Stomach (tissue), 4 donors: ENCODE measurements around the gene CCDC186.

Experiments
- POLR2A ChIP-seq, 4 donors: fragments of 450-650 bp; IDR thresholded peaks; one replicate each; pipeline ENCODE4 v1.6.1; 2016; ENCODE audit warnings: antibody characterized with exemption in 4 of 4, control low read depth in 2 of 4, mild to moderate bottlenecking in 1 of 4, moderate library complexity in 1 of 4
- POLR2AphosphoS5 ChIP-seq, 3 donors: sonication (generic); formaldehyde crosslinking; IDR thresholded peaks; one replicate each; pipeline ENCODE4 v1.6.1; 2016; ENCODE audit warnings: antibody characterized with exemption in 3 of 3
- TF ChIP-seq, protein P1 (sequence below), 7 experiments: fragments of 450-650 bp in 4 of 7; fragments of 200-600 bp in 3 of 7; sonication (generic) in 3 of 7; IDR thresholded peaks; one replicate each; pipeline ENCODE4 v1.5.1; 2016 to 2019; ENCODE audit warnings: antibody characterized with exemption in 7 of 7, control low read depth in 2 of 7, mild to moderate bottlenecking in 1 of 7

DNA sequence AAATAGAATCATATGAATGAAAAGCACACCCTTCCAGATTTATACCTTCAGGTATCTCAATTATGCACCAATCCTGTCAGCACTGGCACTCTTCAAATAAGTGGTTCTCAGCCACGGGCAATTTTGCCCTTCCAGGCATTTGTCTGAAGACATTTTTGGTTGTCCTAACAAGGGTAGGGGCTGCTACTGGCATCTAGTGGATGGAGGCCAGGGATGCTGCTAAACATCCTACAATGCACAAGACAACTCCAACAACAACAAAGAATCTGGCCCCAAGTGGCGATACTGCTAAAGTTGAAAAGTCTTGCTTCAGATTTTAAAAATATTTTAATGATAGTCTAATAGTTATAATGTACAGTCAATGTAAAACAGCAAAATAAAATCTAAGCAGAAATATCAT, 16.1 kb downstream of the CCDC186 start:
- TF ChIP-seq, protein P1, sequence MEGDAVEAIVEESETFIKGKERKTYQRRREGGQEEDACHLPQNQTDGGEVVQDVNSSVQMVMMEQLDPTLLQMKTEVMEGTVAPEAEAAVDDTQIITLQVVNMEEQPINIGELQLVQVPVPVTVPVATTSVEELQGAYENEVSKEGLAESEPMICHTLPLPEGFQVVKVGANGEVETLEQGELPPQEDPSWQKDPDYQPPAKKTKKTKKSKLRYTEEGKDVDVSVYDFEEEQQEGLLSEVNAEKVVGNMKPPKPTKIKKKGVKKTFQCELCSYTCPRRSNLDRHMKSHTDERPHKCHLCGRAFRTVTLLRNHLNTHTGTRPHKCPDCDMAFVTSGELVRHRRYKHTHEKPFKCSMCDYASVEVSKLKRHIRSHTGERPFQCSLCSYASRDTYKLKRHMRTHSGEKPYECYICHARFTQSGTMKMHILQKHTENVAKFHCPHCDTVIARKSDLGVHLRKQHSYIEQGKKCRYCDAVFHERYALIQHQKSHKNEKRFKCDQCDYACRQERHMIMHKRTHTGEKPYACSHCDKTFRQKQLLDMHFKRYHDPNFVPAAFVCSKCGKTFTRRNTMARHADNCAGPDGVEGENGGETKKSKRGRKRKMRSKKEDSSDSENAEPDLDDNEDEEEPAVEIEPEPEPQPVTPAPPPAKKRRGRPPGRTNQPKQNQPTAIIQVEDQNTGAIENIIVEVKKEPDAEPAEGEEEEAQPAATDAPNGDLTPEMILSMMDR (IDR thresholded peaks at IDR 0.05), result no peak
- TF ChIP-seq POLR2A (IDR thresholded peaks at IDR 0.05), result no peak
- no peak for TF ChIP-seq POLR2AphosphoS5 (IDR thresholded peaks at IDR 0.05)
